Lower leg skin (tissue), 4 donors: ENCODE measurements around the gene NCAM2. TPM values are rescaled to one million over a fixed set of nuclear protein-coding genes. Genes with fewer than 3 reads are reported as not detected.

Experiments
- DNase-seq, 2 donors: peaks; one replicate each; pipeline ENCODE4 v3.0.0-alpha.2; 2019; ENCODE audit warnings: low spot score in 2 of 2
- H3K4me3 ChIP-seq: fragments of 200-600 bp; sonication (generic); 2 replicates; pipeline ENCODE4 v1.5.1; 2017; ENCODE audit warnings: mild to moderate bottlenecking, low read depth; ENCODE audit not compliant: poor library complexity, severe bottlenecking
- CTCF ChIP-seq, 3 donors: fragments of 450-650 bp; IDR thresholded peaks; one replicate each; pipeline ENCODE4 v1.5.1; 2016; ENCODE audit warnings: antibody characterized with exemption in 3 of 3, mild to moderate bottlenecking in 3 of 3, moderate library complexity in 2 of 3
- POLR2A ChIP-seq, 2 donors: fragments of 450-650 bp; IDR thresholded peaks; one replicate each; pipeline ENCODE4 v1.6.1; 2016 to 2017; ENCODE audit warnings: antibody characterized with exemption in 2 of 2, mild to moderate bottlenecking in 1 of 2, moderate library complexity in 1 of 2
- WGBS, 2 donors: methylation state at CpG; one replicate each; pipeline ENCODE4 v1.1.5; 2018; 5-methylcytosine and 5-hydroxymethylcytosine counted together
- intact Hi-C: fragments of 100-400 bp; cut with DNase I; formaldehyde crosslinking; loops from one replicate; pipeline ENCODE4 v1.15.0; 2023; ENCODE audit warnings: low total_unique reads
- total RNA-seq, 4 donors: library from RNA; depleted of rRNA; stranded (reverse); fragments of >200 nt; gene quantifications; one replicate each; pipeline ENCODE4 v1.1.0, GENCODE V29; 2016

The NCAM2 gene
- total RNA-seq, 4 donors from 2014 or later, result 0.61 to 3.2 (median 0.91) TPM

- DNase-seq, result no peak
- intact Hi-C loops, result no loop called here
- H3K4me3 ChIP-seq, result no peak overlapping the region
- 80 to 85% methylated on average over 5 to 8 of the region's 8 CpGs for WGBS, 2 donors
- no peak for TF ChIP-seq POLR2A (IDR thresholded peaks at IDR 0.05)
- no peak for TF ChIP-seq CTCF (IDR thresholded peaks at IDR 0.05)
Observed at GRCh38 chr21:21458124-21458631, 460.0 kb downstream of the NCAM2 start.

GRCh38 chr21:21460979-21461378, 462.8 kb downstream of the NCAM2 start:
- no peak for DNase-seq
- H3K4me3 ChIP-seq, result no peak overlapping the region
- intact Hi-C loops, result no loop called here
- WGBS, 2 donors, result 88 to 92% methylated on average over 5 of the region's 5 CpGs
- TF ChIP-seq POLR2A (IDR thresholded peaks at IDR 0.05) (no peak), CTCF (IDR thresholded peaks at IDR 0.05) (no peak)

- intact Hi-C loops, result no loop called here
- TF ChIP-seq POLR2A (IDR thresholded peaks at IDR 0.05) (no peak), CTCF (IDR thresholded peaks at IDR 0.05) (no peak)
- DNase-seq, result no peak
- no peak overlapping the region for H3K4me3 ChIP-seq
- WGBS, 2 donors, result 50 to 67% methylated on average over 4 of the region's 4 CpGs
Observed at GRCh38 chr21:21463456-21463855, 465.2 kb downstream of the NCAM2 start.

- WGBS, 2 donors, result 69 to 77% methylated on average over 1 of the region's 1 CpG
- no peak overlapping the region for H3K4me3 ChIP-seq
- intact Hi-C loops, result no loop called here
- no peak for TF ChIP-seq POLR2A (IDR thresholded peaks at IDR 0.05)
- no peak for TF ChIP-seq CTCF (IDR thresholded peaks at IDR 0.05)
- no peak for DNase-seq
Observed at GRCh38 chr21:21464684-21465083, 466.5 kb downstream of the NCAM2 start.

- no peak for DNase-seq
- H3K4me3 ChIP-seq, result no peak overlapping the region
- no peak for TF ChIP-seq POLR2A (IDR thresholded peaks at IDR 0.05)
- no peak for TF ChIP-seq CTCF (IDR thresholded peaks at IDR 0.05)
- intact Hi-C loops, result no loop called here
- 29 to 52% methylated on average over 1 of the region's 1 CpG for WGBS, 2 donors
Observed at GRCh38 chr21:21466752-21467151, 468.5 kb downstream of the NCAM2 start.

GRCh38 chr21:21468003-21468402, 469.8 kb downstream of the NCAM2 start:
- TF ChIP-seq CTCF (IDR thresholded peaks at IDR 0.05) (no peak), POLR2A (IDR thresholded peaks at IDR 0.05) (no peak)
- intact Hi-C loops, result no loop called here
- H3K4me3 ChIP-seq, result no peak overlapping the region
- no peak for DNase-seq
